GM21825 (cell line): ENCODE data around the gene C1R.
"Not testable (repeated sequence)": the region's sequence is repeated elsewhere in the genome, so short reads cannot be mapped to it uniquely, and the experiment has no call there.

ENCODE experiments used
- ATAC-seq: cut with Tn5 transposase; IDR thresholded peaks from one replicate; pipeline ENCODE4 v1.9.1; 2021; ENCODE audit warnings: mild to moderate bottlenecking, moderate library complexity; ENCODE audit not compliant: unreplicated experiment

Gene C1R

DNA sequence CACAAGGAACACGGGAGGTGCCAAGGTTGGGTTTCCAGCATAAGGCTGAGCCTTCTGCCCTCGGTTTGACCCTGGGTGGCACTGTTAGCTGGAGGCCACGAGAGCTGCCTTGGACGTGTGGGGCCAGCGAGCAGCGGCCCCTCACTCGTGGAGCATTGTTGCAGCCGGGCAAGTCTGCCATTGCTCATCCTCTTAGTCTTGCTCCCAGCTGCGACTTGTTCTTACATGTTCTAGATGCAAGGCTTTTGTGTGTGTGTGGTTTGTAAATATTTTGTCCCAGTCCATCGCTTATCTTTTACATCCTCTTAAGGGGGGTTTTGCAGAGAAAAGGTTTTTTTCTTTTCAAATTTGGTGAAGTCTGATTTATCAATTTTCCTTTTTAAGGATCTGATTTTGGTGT, 52.8 kb downstream of the C1R start:
- no peak for ATAC-seq

GRCh38 chr12:7038591-7038990, 53.7 kb downstream of the C1R start:
- ATAC-seq = no peak

GRCh38 chr12:7037411-7037810, 54.8 kb downstream of the C1R start:
- ATAC-seq = not testable (repeated sequence)

- ATAC-seq = no peak
These were observed 56.8 kb downstream of the C1R start for GRCh38 chr12:7035463-7035862.

- ATAC-seq = no peak
These were observed 57.8 kb downstream of the C1R start for GRCh38 chr12:7034464-7034863.

- no peak for ATAC-seq
These were observed 59.3 kb downstream of the C1R start for GRCh38 chr12:7032990-7033389.

- ATAC-seq = no peak
These were observed 60.9 kb downstream of the C1R start for GRCh38 chr12:7031306-7031705.
